ES-I3 (cell line): ENCODE data around the gene ZNF189.
"Not testable (repeated sequence)": the region's sequence is repeated elsewhere in the genome, so short reads cannot be mapped to it uniquely, and the experiment has no call there.

Experiments
- H3K36me3 ChIP-seq: 2 replicates; pipeline ENCODE4 v1.6.1; 2013; ENCODE audit warnings: mild to moderate bottlenecking, low read length, control low read depth, moderate library complexity; ENCODE audit not compliant: insufficient read depth
- H3K4me1 ChIP-seq: 2 replicates; pipeline ENCODE4 v1.6.1; 2013; ENCODE audit warnings: mild to moderate bottlenecking, control low read depth, low read length; ENCODE audit not compliant: insufficient read depth
- H3K9ac ChIP-seq: 2 replicates; pipeline ENCODE4 v1.6.1; 2013; ENCODE audit warnings: low read depth, mild to moderate bottlenecking, low read length, moderate library complexity
- H3K9me3 ChIP-seq: 2 replicates; pipeline ENCODE4 v1.6.1; 2013; ENCODE audit warnings: mild to moderate bottlenecking, low read length, moderate library complexity; ENCODE audit not compliant: control insufficient read depth, insufficient read depth

Gene ZNF189

GRCh38 chr9:101369286-101369685 is 29.4 kb upstream of the ZNF189 start:
- no peaks in the 10 kb centered on the region for H3K4me1 ChIP-seq

GRCh38 chr9:101369884-101370531 is 28.6 kb upstream of the ZNF189 start:
- H3K4me1 ChIP-seq = no peaks in the 10 kb centered on the region
- H3K9me3 ChIP-seq = no peaks in the 10 kb centered on the region
- H3K36me3 ChIP-seq = no peaks in the 10 kb centered on the region
- H3K9ac ChIP-seq = no peak overlapping the region

More at GRCh38 chr9:101369286-101369685, 29.4 kb upstream of the ZNF189 start:
- H3K9me3 ChIP-seq = no peaks in the 10 kb centered on the region
- H3K9ac ChIP-seq = no peak overlapping the region
- H3K36me3 ChIP-seq = no peaks in the 10 kb centered on the region

GRCh38 chr9:101371813-101372212 is 26.8 kb upstream of the ZNF189 start:
- H3K9me3 ChIP-seq = no peaks in the 10 kb centered on the region
- H3K36me3 ChIP-seq = no peaks in the 10 kb centered on the region
- H3K9ac ChIP-seq = no peak overlapping the region
- H3K4me1 ChIP-seq = no peaks in the 10 kb centered on the region

GRCh38 chr9:101372327-101373118 is 26.1 kb upstream of the ZNF189 start:
- H3K9ac ChIP-seq = no peak overlapping the region
- no peaks in the 10 kb centered on the region for H3K4me1 ChIP-seq
- H3K9me3 ChIP-seq = no peaks in the 10 kb centered on the region
- H3K36me3 ChIP-seq = no peaks in the 10 kb centered on the region

- Histone ChIP-seq H3K9ac (no peak overlapping the region; the same call in 1 of the 2 replicates), H3K36me3 (no peaks in the 10 kb centered on the region), H3K9me3 (no peaks in the 10 kb centered on the region), H3K4me1 (no peaks in the 10 kb centered on the region)
Measured at GRCh38 chr9:101375546-101375945, 23.1 kb upstream of the ZNF189 start.

GRCh38 chr9:101376111-101376848 is 22.4 kb upstream of the ZNF189 start:
- Histone ChIP-seq H3K9me3 (no peaks in the 10 kb centered on the region), H3K9ac (no peak overlapping the region), H3K4me1 (no peaks in the 10 kb centered on the region), H3K36me3 (no peaks in the 10 kb centered on the region)

GRCh38 chr9:101380295-101380694 is 18.4 kb upstream of the ZNF189 start:
- Histone ChIP-seq H3K9me3 (peaks cover under 1% of the 10 kb centered on the region; the same call in 1 of the 2 replicates), H3K36me3 (no peaks in the 10 kb centered on the region; the same call in 1 of the 2 replicates), H3K4me1 (no peaks in the 10 kb centered on the region), H3K9ac (no peak overlapping the region)

GRCh38 chr9:101381118-101381517 is 17.5 kb upstream of the ZNF189 start:
- Histone ChIP-seq H3K9ac (no peak overlapping the region), H3K4me1 (no peaks in the 10 kb centered on the region), H3K9me3 (peaks cover 5% of the 10 kb centered on the region; the same call in 1 of the 2 replicates), H3K36me3 (no peaks in the 10 kb centered on the region; the same call in 1 of the 2 replicates)

GRCh38 chr9:101381833-101382342 is 16.8 kb upstream of the ZNF189 start:
- Histone ChIP-seq H3K9me3 (peaks cover 5% of the 10 kb centered on the region; the same call in 1 of the 2 replicates), H3K4me1 (no peaks in the 10 kb centered on the region), H3K36me3 (no peaks in the 10 kb centered on the region; the same call in 1 of the 2 replicates), H3K9ac (no peak overlapping the region)

- H3K9me3 ChIP-seq = peaks cover 5% of the 10 kb centered on the region; the same call in 1 of the 2 replicates
- H3K4me1 ChIP-seq = no peaks in the 10 kb centered on the region
- no peaks in the 10 kb centered on the region; the same call in 1 of the 2 replicates for H3K36me3 ChIP-seq
- no peak overlapping the region for H3K9ac ChIP-seq
Measured at GRCh38 chr9:101383361-101383760, 15.3 kb upstream of the ZNF189 start.

GRCh38 chr9:101384873-101385536 is 13.6 kb upstream of the ZNF189 start, which contains the start of gene BAAT:
BAAT (minus strand) TSS chr9:101385006; CDS start chr9:101371404, 13,602 bp downstream.
- H3K36me3 ChIP-seq, H3K9ac ChIP-seq, H3K9me3 ChIP-seq, H3K4me1 ChIP-seq: not testable (repeated sequence)

- H3K9ac ChIP-seq = no peak overlapping the region
- H3K4me1 ChIP-seq = no peaks in the 10 kb centered on the region
- H3K9me3 ChIP-seq = peaks cover 7% of the 10 kb centered on the region; the same call in 1 of the 2 replicates
- peaks cover 10% of the 10 kb centered on the region; the same call in 1 of the 2 replicates for H3K36me3 ChIP-seq
Measured at GRCh38 chr9:101387871-101388506, 10.7 kb upstream of the ZNF189 start.

GRCh38 chr9:101388507-101388993 is 10.1 kb upstream of the ZNF189 start:
- Histone ChIP-seq H3K36me3 (peaks cover 10% of the 10 kb centered on the region; the same call in 1 of the 2 replicates), H3K9me3 (peaks cover 9% of the 10 kb centered on the region; the same call in 1 of the 2 replicates), H3K9ac (no peak overlapping the region), H3K4me1 (no peaks in the 10 kb centered on the region)
